ENCODE measurements around the gene PLAC1. TPM values are rescaled to one million over a fixed set of nuclear protein-coding genes. Genes with fewer than 3 reads are reported as not detected.

PLAC1 gene
- total and polyA plus RNA-seq, 2 experiments from 2014 or later = 0.93 to 2.9 TPM

GRCh38 chrX:134520860-134521390 is 137.3 kb downstream of the PLAC1 start:
- no peak overlapping the region for H3K4me2 ChIP-seq
- no peaks in the 10 kb centered on the region for H3K79me2 ChIP-seq
- no peaks in the 10 kb centered on the region for H3K27me3 ChIP-seq
- H3K36me3 ChIP-seq (replicated peaks; ENCODE audit: insufficient read depth, low read depth) = no peaks in the 10 kb centered on the region
- H2AFZ ChIP-seq = no peak overlapping the region
- no peaks in the 10 kb centered on the region for H4K20me1 ChIP-seq (ENCODE audit: insufficient read depth, poor library complexity, severe bottlenecking)
- H3K9me3 ChIP-seq (ENCODE audit: low read depth) = no peaks in the 10 kb centered on the region
- TF ChIP-seq EZH2phosphoT487 (IDR thresholded peaks at IDR 0.05; ENCODE audit: low read depth, severe bottlenecking, unreplicated experiment) = no peak
- TF ChIP-seq CTCF (IDR thresholded peaks at IDR 0.05; ENCODE audit: poor library complexity) = peak; percentile 57
- peak; percentile 57 for DNase-seq (ENCODE audit: low spot score)
- no peak overlapping the region for H3K27ac ChIP-seq
- H3K4me1 ChIP-seq (ENCODE audit: insufficient read depth) = no peaks in the 10 kb centered on the region
- H3K4me3 ChIP-seq = no peak overlapping the region
- no peaks in the 10 kb centered on the region for H3K9me2 ChIP-seq (replicated peaks; ENCODE audit: insufficient read depth)
- WGBS (ENCODE audit: low lambda C conversion rate, missing lambda C conversion rate) = 78% methylated on average over 3 of the region's 3 CpGs

MicroRNAs within 50 kb of the gene (microRNA counts, 767-probe panel; counts per million panel counts)
- microRNA hsa-miR-424-5p (not detected), microRNA hsa-miR-450a-5p (7,487 counts per million, percentile 43 among the panel's probes with 10 or more counts), microRNA hsa-miR-450b-3p (not detected), microRNA hsa-miR-450b-5p (not detected), microRNA hsa-miR-503 (6,989 counts per million, percentile 37 among the panel's probes with 10 or more counts), microRNA hsa-miR-542-3p (not detected), microRNA hsa-miR-542-5p (not detected)

Small RNA genes lying within 50 kb of the gene (microRNA-seq; reads per million reads assigned to microRNA genes)
- gene MIR424 = 12,119 reads per million, percentile 95 among the genes with 10 or more reads in this experiment
- 24.1 reads per million, percentile 42 among the genes with 10 or more reads in this experiment for gene MIR450A1
- 63.5 reads per million, percentile 55 among the genes with 10 or more reads in this experiment for gene MIR450A2
- gene MIR450B = 64.4 reads per million, percentile 55 among the genes with 10 or more reads in this experiment
- 686 reads per million, percentile 76 among the genes with 10 or more reads in this experiment for gene MIR503
- 693 reads per million, percentile 76 among the genes with 10 or more reads in this experiment for gene MIR542

Small RNA genes lying within 50 kb of the gene (small RNA-seq; reads per million reads assigned to genes)
- gene AC004383.1 (not detected), gene MIR450A1 (not detected), gene MIR450A2 (0.40 reads per million, percentile 26 among the genes with 10 or more reads in this experiment), gene MIR450B (18.1 reads per million, percentile 96 among the genes with 10 or more reads in this experiment), gene MIR503 (4.6 reads per million, percentile 93 among the genes with 10 or more reads in this experiment), gene MIR542 (65.3 reads per million, percentile 97 among the genes with 10 or more reads in this experiment)

Other genes with a start within 250 kb of the PLAC1 start
- gene HPRT1, start 198.3 kb downstream of the PLAC1 start, total RNA-seq = 6.5 and 6.8 TPM in 2 replicates
- 14.0 and 17.6 TPM in 2 replicates for gene HPRT1, start 198.3 kb downstream of the PLAC1 start, polyA plus RNA-seq
- 11.2 and 12.0 TPM in 2 replicates for gene PABIR2, start 138.7 kb upstream of the PLAC1 start, total RNA-seq
- 9.0 and 12.5 TPM in 2 replicates for gene PABIR2, start 138.7 kb upstream of the PLAC1 start, polyA plus RNA-seq